Mucosa of descending colon (tissue), 3 donors: ENCODE data around the gene RAD51B. TPM values are rescaled to one million over a fixed set of nuclear protein-coding genes. Genes with fewer than 3 reads are reported as not detected.

Source experiments
- ATAC-seq: fragments of 200-7000 bp; cut with Tn5 transposase; one replicate; pipeline ENCODE4 v1.9.1; 2020; ENCODE audit warnings: mild to moderate bottlenecking, moderate library complexity
- DNase-seq, 3 donors: peaks; one replicate each; pipeline ENCODE4 v3.0.0-alpha.2; 2020
- H3K36me3 ChIP-seq: fragments of 200-600 bp; one replicate; pipeline ENCODE4 v1.8.0; 2021; ENCODE audit warnings: low read depth, mild to moderate bottlenecking
- H3K4me1 ChIP-seq: fragments of 200-600 bp; one replicate; pipeline ENCODE4 v1.8.0; 2021; ENCODE audit warnings: low read depth, mild to moderate bottlenecking
- H3K4me3 ChIP-seq: fragments of 200-600 bp; one replicate; pipeline ENCODE4 v1.8.0; 2021; ENCODE audit warnings: mild to moderate bottlenecking
- H3K9me3 ChIP-seq: fragments of 200-600 bp; one replicate; pipeline ENCODE4 v1.8.0; 2021; ENCODE audit warnings: mild to moderate bottlenecking
- intact Hi-C, 2 donors: fragments of 100-400 bp; cut with DNase I in 1 of 2; cut with micrococcal nuclease in 1 of 2; formaldehyde crosslinking; loops; one replicate each; pipeline versions ENCODE4 v1.11.0 to v1.11.1; 2022; cut with DNase I, micrococcal nuclease
- total RNA-seq, 3 donors: library from RNA; stranded (reverse); fragmentation: NEBNext Ultra II Directional in 2 of 3; extraction: Animal tissue kit (Norgen Biotek cat#: 25700) in 2 of 3; gene quantifications; one replicate each; pipeline versions ENCODE4 v1.2.1 to v1.2.4, GENCODE V29; 2021 to 2023
- TF ChIP-seq, protein P1 (sequence below): fragments of 200-600 bp; IDR thresholded peaks from one replicate; pipeline ENCODE4 v1.8.0; 2022; ENCODE audit warnings: antibody characterized with exemption, mild to moderate bottlenecking
- donor health status: DM: no; HTN: no; CAD: no; lungs with moderate emphysema.
- donor health status: DM: no; HTN: no; CAD: no.
- donor health status: DM: no; HTN: yes; CAD: no.

Gene RAD51B
- total RNA-seq, 3 donors from 2014 or later, result 15.8 to 23.3 (median 20.9) TPM

DNA sequence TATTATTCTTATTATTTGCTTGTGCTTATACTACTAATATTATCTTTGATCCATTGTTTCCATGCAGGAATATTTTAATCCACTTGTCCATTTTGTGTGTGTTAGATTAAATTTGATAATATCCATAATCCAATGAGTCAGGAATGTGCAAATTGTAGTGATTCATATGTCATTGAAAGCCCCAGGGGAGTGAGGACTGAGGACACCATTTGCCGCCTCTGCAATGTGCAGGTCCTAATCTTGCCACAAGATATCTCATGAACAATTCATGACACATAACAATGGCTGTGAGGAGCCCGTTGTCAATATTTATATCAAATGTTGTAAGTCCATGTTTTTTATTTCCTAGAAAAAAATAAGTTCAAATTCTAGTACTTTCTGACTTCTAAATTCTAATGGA is 722.8 kb downstream of the RAD51B start:
- H3K36me3 ChIP-seq, result no peaks in the 10 kb centered on the region
- H3K4me1 ChIP-seq, result no peaks in the 10 kb centered on the region
- intact Hi-C loops, result loop anchor here in 1 of 2 donors (10.0 kb wide), 1 partner anchor 112 kb away; no protein-coding TSS in a partner anchor
- no peak for DNase-seq
- ATAC-seq, result no peak
- H3K4me3 ChIP-seq, result no peak overlapping the region
- H3K9me3 ChIP-seq, result no peaks in the 10 kb centered on the region
- TF ChIP-seq, protein P1, sequence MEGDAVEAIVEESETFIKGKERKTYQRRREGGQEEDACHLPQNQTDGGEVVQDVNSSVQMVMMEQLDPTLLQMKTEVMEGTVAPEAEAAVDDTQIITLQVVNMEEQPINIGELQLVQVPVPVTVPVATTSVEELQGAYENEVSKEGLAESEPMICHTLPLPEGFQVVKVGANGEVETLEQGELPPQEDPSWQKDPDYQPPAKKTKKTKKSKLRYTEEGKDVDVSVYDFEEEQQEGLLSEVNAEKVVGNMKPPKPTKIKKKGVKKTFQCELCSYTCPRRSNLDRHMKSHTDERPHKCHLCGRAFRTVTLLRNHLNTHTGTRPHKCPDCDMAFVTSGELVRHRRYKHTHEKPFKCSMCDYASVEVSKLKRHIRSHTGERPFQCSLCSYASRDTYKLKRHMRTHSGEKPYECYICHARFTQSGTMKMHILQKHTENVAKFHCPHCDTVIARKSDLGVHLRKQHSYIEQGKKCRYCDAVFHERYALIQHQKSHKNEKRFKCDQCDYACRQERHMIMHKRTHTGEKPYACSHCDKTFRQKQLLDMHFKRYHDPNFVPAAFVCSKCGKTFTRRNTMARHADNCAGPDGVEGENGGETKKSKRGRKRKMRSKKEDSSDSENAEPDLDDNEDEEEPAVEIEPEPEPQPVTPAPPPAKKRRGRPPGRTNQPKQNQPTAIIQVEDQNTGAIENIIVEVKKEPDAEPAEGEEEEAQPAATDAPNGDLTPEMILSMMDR, result no peak

DNA sequence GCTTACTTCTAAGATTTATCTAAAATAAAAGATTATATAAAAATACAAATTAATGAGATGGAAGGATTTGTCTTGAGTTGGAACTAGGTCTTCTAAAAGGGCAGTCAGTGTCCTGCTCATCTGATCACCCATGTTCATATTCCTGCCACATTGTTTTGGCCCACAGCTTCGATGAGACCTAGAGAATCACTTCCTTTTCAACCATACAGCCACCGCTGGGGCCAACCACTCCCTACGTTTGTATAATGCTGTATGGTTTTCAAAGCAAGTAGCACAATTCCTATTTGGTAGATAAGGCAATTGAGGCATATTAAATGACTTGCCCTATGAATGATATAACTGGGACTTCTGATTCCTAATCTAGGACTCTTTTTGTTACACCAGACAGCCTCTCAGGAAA is 723.9 kb downstream of the RAD51B start:
- H3K4me1 ChIP-seq, result no peaks in the 10 kb centered on the region
- DNase-seq, result no peak
- no peaks in the 10 kb centered on the region for H3K9me3 ChIP-seq
- intact Hi-C loops, result loop anchor here in 1 of 2 donors (10.0 kb wide), 1 partner anchor 111 kb away; no protein-coding TSS in a partner anchor
- no peak for ATAC-seq
- no peaks in the 10 kb centered on the region for H3K36me3 ChIP-seq
- TF ChIP-seq, protein P1, result no peak
- no peak overlapping the region for H3K4me3 ChIP-seq

DNA sequence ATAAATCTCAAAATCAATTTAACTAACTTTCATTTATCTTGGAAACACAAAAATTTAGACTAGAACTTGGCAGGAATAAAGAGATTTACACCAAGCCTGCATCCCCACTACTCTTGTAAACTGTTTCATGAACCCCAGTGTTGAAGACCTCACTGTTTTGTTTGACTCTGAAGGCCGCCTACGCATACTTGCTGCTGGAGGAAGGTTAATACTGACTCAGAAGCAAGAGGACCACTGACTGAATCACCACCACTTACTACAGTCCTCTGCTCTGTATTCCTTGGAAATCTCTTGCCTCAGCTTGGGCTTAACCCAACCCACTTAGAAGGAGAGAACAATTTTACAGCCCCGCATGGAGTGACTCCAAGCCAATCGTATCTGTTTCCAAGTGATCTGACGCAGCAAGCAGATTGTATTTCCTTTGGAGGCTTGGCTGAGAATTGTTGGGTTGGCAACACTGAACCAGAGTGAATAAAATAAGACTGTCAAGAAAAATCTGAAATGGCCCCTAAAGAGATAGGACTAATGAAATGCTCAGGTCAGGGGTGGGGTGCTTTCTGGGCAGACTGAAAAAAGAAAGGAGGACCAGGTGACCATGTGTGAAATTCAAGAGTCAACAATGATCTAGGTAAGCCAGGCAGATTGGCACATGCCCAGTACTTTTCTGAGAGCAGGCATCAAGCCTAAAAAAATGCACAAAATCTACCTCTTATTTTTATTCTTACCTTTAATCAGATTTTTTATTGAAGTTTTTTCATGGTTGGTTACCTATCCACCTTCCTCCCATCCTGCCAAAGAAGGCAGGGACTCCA is 724.7 kb downstream of the RAD51B start:
- DNase-seq (peak in 1 of 3 donors; percentile 58), ATAC-seq (peak; percentile 57)
- H3K9me3 ChIP-seq, result no peaks in the 10 kb centered on the region
- intact Hi-C loops, result loop anchor here in 1 of 2 donors (10.0 kb wide), 1 partner anchor 111 kb away; no protein-coding TSS in a partner anchor
- TF ChIP-seq, protein P1, result no peak
- no peaks in the 10 kb centered on the region for H3K36me3 ChIP-seq
- no peak overlapping the region for H3K4me3 ChIP-seq
- no peaks in the 10 kb centered on the region for H3K4me1 ChIP-seq

DNA sequence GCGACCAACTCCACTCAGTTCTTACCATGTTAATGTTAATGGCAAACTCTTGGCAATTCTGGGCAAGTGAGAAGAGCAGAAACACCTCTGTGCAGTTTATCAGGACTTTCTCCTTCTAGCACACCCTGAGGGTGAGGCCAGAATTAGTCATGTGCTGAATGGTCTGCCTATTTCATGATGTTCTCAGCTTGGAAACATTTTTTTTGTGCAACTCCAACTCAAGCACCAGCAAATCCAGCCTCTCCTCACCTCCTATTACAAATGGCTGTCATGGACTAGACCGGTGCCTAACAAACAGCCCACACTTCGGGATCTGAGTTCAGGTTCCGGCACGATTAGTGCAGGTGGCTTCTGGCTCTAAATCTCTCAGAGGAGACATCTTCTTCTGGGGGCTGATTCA is 727.3 kb downstream of the RAD51B start:
- DNase-seq, result no peak
- TF ChIP-seq, protein P1, result no peak
- no peaks in the 10 kb centered on the region for H3K9me3 ChIP-seq
- H3K4me3 ChIP-seq, result no peak overlapping the region
- no peaks in the 10 kb centered on the region for H3K36me3 ChIP-seq
- intact Hi-C loops, result loop anchor here in 1 of 2 donors (10.0 kb wide), 1 partner anchor 108 kb away; no protein-coding TSS in a partner anchor
- peak; percentile 21 for ATAC-seq
- no peaks in the 10 kb centered on the region for H3K4me1 ChIP-seq

DNA sequence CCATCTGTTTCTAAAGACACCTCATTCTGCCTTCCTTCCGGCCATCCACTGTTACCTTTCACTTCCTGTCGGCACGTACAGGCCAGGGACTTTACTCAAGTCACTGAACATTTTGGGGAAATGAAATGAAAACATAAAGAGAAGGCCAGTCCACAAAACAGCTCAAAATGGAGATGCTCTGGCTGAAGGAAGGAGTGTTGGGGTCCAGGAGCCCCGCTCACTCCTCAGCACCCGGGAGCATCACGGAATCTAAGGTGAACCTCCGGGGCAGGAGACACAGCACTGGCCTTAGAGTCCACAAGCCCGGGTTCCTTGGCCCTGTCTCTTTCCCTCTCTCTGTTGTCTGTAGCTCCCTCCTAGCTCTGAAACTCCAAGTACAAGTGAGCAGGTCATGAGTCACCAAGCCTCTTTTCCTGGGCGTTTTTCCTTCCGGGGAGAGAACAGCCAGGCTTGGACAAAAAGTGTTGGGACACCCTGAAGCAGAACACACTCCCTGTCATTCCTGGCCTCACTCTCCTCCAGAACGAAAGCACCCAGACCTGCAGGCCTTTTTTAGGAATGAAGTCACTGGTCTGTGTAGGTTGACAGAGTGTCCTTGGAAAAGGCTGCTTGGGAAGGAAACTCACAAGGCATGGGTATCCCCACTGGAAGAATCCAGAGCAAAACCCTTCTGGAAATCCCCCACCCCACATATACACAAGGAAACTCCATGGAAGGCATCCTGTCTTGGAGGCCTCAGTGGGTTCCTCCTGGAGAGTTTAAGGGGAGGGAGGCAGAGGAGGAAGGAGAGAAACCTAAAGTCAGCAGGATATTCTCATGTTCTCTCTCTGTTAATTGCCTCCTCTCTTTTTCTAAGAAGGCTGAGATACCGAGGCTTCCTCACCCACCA is 728.0 kb downstream of the RAD51B start:
- Histone ChIP-seq H3K36me3 (no peaks in the 10 kb centered on the region), H3K4me3 (no peak overlapping the region), H3K9me3 (no peaks in the 10 kb centered on the region), H3K4me1 (no peaks in the 10 kb centered on the region)
- ATAC-seq (peak; percentile 54), DNase-seq (no peak)
- TF ChIP-seq, protein P1, result no peak
- intact Hi-C loops, result loop anchor here in 1 of 2 donors (10.0 kb wide), 1 partner anchor 107 kb away; no protein-coding TSS in a partner anchor
